Measurements from ENCODE around the gene CYBA.

Gene CYBA

GRCh38 chr16:88659160-88659559 is 8.3 kb upstream of the CYBA start:
- no peak for DNase-seq

- no peak for DNase-seq
These were observed 7.9 kb upstream of the CYBA start for GRCh38 chr16:88658714-88659113.

GRCh38 chr16:88657371-88657770 is 6.5 kb upstream of the CYBA start:
- DNase-seq: no peak

DNA sequence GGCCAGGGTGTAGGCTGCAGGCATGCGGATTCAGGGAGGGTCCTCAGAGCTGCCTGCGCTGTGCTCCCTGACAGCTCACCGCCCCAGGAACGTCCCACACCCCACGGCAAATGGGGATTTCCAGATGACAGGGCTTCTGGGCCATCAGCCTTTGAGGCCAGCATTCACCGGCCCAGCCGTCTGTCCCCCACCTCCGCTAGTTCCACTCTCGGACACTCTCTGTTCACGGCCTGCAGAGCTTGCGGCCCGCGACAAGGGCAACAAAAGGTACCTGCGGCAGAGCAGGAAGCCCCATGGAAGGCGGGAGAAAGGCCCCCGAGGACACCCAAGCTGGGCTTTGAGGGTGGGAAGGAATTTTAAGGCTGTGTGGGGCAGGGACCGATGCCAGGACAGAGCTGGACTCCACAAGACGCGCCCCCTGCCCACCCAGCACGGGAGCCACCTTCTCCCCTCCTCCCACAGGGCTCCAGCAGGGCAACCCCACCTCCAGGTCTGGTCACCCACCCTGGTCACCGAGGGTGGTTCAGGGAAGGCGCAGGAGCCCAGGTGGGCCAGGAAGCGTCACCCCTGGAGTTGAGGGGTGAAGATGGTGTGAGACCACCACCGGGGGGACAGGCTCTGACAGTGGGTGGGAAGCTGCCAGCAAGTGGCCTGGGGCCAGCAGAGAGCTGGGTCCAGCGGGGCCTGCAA is 5.6 kb upstream of the CYBA start:
- no peak for DNase-seq

DNA sequence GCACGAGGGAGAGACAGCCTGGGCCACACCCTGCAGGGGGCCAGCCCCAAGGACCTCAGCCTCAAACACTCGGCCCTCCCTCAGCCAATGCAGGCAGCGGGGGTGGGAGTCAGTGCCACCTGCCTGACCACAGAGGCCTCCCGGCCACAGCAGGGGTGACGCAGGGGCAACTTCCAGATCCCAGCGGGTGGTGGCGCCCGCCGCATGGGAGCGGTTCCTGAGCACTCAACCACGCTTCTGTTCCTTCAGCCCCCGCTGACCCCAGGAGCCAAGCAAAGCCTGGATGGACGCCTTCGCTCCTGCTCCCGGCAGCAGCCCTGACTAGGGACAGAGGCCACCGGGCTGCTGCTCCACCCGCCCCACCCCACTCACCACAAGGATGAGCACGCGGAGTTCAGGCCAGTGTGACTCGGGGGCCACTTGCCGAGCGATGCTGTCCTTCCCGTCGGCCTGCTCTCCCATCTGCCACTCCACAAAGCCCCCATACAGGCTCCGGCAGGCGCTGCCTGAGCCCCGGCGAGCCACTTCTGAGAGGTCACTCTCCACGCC is 5.0 kb upstream of the CYBA start:
- no peak for DNase-seq

GRCh38 chr16:88655053-88655732 is 4.3 kb upstream of the CYBA start:
- DNase-seq: no peak

GRCh38 chr16:88654363-88655052 is 3.7 kb upstream of the CYBA start:
- DNase-seq: no peak

- no peak for DNase-seq
These were observed 2.9 kb upstream of the CYBA start for GRCh38 chr16:88653596-88654362.

GRCh38 chr16:88653101-88653500 is 2.2 kb upstream of the CYBA start:
- no peak for DNase-seq

- no peak for DNase-seq
These were observed 1.9 kb upstream of the CYBA start for GRCh38 chr16:88652762-88653063.

DNA sequence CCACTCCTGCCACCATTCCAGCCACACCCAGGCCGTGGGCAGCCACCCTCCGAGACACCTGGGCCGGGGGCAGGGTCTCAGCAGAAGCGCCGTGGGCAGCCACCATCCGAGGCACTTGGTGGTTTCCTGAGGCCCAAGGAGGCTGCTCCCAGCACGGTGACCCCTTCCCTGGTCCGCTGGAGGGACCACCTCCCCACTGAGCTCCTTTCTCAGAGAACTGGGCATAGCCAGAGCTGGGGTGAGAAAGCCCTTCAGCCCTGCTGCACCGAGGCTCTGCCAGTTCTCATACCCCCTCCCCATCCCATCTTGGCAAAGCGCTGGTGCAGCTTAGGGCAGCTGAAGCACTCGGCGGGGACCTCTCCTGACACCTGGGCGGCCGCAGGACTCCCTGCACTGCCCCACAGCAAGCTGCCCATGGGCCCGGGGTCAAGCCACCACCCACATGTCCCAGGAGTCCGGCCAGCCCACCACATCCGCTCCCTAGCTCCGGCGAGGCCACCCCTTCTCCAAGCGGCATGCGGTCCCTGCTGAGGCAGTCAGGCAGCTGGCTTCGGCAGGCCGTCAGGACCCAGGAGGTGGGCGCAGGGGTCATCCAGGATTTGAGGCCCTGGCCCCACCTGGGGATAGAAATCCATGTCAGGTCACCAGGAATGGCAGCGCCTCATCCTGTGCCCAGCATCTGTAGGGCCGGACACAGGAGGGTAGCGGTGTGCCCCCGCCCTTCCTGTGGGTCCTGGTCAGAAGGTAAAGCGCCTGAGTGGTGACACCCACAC is 1.3 kb upstream of the CYBA start:
- no peak for DNase-seq

GRCh38 chr16:88651276-88651988 is 579 bp upstream of the CYBA start:
- DNase-seq: no peak

GRCh38 chr16:88649924-88650748 is 717 bp downstream of the CYBA start:
- no peak for DNase-seq

DNA sequence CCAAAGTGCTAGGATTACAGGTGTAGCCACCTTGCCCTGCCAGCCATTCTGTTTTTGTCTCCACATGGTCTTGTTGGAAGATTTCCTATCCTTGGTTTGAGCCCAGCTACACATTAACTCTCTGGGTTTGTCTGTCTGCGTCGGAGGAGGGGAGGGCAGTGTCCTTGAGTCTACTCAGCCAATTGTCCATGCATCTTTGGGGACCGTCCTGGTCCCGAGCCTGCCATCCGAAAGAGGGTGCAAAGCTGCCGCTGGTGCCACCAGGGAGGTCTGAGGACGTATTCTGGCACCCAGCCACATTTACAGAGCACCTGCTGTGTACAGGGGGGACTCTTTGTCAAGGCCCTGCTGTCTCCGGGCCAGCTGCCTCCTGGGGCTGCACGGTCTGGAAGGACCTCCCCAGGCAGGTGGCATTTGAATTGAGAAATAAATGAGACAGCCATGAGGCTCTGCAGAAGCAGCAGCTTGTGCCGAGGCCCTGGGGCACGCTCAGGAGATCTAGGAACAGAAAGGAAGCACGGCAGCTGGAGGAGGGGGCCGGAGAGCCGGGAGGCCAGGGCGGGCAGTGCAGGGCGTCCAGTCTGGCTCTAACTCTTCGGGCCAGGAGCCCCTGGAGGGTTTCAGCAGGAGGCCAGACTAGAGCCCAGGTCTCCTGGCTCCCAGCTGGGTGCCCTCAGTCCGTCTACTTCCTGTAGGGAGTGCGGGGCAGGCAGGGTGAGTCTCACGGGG is 1.5 kb downstream of the CYBA start:
- no peak for DNase-seq

DNA sequence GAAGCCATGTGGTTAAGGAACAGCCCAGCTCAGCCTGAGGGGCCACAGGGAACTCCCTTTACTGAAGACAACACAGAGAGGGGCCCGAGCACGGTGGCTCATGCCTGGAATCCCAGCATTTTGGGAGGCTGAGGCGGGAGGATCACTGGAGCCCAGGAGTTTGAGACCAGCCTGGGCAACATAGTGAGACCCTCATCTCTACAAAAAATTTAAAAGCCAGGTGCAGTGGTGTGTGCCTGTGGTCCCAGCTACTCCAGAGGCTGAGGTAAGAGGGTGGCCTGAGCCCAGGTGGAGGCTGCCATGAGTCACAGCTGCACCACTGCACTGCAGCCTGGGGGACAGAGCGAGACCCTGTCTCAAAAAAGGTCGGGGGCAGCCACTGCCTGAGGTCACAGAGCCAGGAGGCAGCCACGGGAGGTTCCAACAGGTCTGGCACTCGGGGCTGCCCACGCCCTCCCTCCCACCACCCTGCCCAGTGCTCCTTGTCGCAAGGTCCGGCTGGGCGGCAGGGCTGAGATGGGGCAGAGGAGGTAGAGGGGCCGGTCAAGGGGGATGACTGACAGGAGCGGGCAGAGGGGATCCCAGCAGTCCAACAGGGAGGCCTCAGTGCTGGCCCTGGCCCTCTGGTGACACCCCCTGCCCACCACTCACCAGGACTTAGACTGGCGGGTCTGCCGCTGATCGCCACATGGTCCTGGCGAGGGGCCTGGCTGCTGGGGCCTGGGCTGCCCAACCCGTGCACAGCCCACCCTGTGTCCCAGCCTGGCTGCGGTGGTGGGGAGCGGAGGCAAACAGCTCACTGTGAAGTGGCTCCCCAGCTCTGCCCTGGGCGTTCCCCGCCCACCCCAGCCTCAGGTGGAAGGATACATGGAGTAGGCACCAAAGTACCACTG is 3.4 kb downstream of the CYBA start:
- no peak for DNase-seq

DNA sequence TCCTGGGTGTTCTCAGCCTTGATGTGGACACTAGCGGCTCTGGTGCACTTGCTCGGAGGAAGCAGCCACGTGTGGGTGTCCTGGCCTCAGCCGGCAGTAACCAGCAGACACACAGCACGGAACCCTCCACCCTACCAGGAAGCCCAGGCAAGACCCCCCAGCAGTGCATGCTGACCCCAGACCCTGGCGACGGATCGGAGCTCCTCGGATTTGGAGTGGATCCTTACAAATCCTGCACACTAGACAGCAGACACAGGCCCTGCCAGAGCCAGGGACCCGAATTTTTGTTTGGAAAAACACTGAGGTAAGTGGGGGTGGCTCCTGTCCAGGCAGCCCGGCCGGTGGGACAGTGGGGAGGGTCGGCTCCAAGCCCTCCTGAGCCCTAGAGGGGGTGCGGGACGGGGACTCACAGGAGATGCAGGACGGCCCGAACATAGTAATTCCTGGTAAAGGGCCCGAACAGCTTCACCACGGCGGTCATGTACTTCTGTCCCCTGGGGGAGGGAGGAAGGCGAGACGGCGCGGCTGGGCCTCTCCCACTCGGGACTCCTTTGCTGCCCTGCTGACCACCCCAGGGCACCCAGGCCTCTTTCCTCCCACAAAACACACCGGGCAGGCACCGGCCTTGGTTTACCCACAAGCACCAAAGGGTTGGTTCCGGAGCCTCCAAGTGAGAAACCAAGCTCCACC is 4.4 kb downstream of the CYBA start:
- DNase-seq: no peak

DNA sequence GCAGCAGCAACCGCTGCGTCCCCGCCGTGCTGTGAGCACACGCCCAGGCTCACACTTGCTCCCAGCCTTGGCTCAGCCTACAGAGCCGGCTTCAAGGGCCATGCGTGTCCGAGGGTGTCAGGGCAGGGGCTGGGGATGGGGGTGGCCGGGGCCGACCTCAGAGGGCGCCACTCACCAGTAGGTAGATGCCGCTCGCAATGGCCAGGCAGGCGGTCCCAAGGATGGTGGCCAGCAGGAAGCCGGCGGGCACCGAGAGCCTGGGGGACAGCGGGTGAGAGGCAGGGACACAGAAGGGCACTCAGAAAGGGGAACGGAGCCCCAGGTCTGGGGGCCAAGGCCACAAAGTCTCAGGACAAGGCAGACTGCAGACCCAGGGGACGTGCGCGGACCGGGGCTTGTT is 4.9 kb downstream of the CYBA start:
- no peak for DNase-seq

DNA sequence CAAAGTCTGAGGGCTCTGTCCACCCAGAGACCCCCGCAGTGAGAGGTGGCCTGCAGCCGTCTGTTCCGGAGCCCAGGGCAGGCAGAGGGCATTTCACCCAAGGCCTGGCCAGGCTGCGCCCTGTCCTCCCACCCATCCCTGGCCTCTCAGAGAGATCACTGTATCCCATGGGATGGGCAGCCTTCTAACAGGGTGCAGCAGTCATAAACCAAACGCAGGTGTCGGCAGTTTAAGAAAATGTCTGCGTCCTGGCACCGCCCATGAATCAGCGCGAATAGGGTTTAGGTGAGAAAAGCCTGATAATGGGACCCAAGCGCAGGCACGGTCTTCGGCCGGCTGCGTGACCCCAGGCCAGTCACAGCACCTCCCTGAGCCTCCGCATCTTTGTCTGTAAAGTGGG is 5.4 kb downstream of the CYBA start:
- no peak for DNase-seq

- no peak for DNase-seq
These were observed 7.3 kb downstream of the CYBA start for GRCh38 chr16:88643644-88643932.

Measured in NCI-H1048 (cell line).